MM.1S (cell line): ENCODE data around the gene SOBP.

Experiments
- CTCF ChIP-seq: fragments of 300-600 bp; sonication (generic); IDR thresholded peaks from 2 replicates; pipeline ENCODE4 v1.5.1; 2016; ENCODE audit warnings: antibody characterized with exemption, low read length, mixed read lengths
- EZH2 ChIP-seq: fragments of 300-600 bp; sonication (generic); optimal IDR thresholded peaks from 2 replicates; pipeline ENCODE3; 2017; ENCODE audit warnings: low read depth, mild to moderate bottlenecking, antibody characterized with exemption, low read length, mixed read lengths
- EZH2phosphoT487 ChIP-seq: fragments of 300-600 bp; sonication (generic); IDR thresholded peaks from 2 replicates; pipeline ENCODE4 v1.6.1; 2018; ENCODE audit warnings: antibody characterized with exemption, low read length

- TF ChIP-seq EZH2phosphoT487 (no peak), CTCF (no peak), EZH2 (no peak)
Observed at GRCh38 chr6:107606407-107606806, 116.5 kb downstream of the SOBP start.
